Mesodermal cell (in vitro differentiated cells): ENCODE data around the gene MALAT1.
A peak's percentile ranks its signal among the peaks of the same experiment; 100 is the strongest.
"Not testable (repeated sequence)": the region's sequence is repeated elsewhere in the genome, so short reads cannot be mapped to it uniquely, and the experiment has no call there.

Experiments
- H3K27ac ChIP-seq: 2 replicates; pipeline ENCODE4 v1.7.0; 2013; ENCODE audit warnings: mild to moderate bottlenecking, low read depth, low read length, moderate library complexity; ENCODE audit not compliant: severe bottlenecking
- H3K36me3 ChIP-seq: 2 replicates; pipeline ENCODE4 v1.7.1; 2013; ENCODE audit warnings: mild to moderate bottlenecking, low read length, moderate library complexity; ENCODE audit not compliant: control insufficient read depth, insufficient read depth
- H3K4me1 ChIP-seq: one replicate; pipeline ENCODE4 v1.7.1; 2013; ENCODE audit warnings: mild to moderate bottlenecking, low read length; ENCODE audit not compliant: insufficient read depth, control insufficient read depth, poor library complexity, severe bottlenecking
- H3K4me3 ChIP-seq: 2 replicates; pipeline ENCODE4 v1.7.0; 2013; ENCODE audit warnings: low read length, control low read depth, mild to moderate bottlenecking; ENCODE audit not compliant: insufficient read depth, poor library complexity, severe bottlenecking; ENCODE audit errors: extremely low read depth
- H3K9me3 ChIP-seq: 2 replicates; pipeline ENCODE4 v1.7.1; 2013; ENCODE audit warnings: mild to moderate bottlenecking, low read length, moderate library complexity; ENCODE audit not compliant: control insufficient read depth
- WGBS, 2 experiments: methylation state at CpG; one replicate each; pipeline ENCODE4 v1.1.5; 2013; ENCODE audit warnings: missing lambda C conversion rate in 2 of 2; ENCODE audit not compliant: insufficient coverage in 2 of 2; 5-methylcytosine and 5-hydroxymethylcytosine counted together

Gene MALAT1

DNA sequence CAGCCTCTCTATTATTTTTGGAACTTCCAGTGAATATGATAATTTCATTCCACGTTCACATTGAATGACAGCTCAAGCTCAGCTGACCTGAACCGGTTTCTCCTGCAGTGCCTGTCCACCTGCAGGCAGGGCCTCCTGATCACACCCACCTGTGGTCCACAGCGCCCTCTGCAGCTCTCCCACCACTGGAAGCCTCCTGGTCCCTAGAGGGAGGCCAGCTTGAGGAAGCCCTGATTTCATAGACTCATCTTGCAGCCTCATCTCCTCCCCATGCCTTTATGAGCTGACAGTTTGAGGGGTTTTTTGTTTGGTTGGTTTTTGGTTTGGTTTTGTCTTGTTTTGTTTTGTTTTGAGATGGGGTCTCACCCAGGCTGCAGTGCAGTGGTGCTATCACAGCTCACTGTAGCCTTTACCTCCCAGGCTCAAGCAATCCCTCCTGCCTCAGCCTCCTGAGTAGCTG lies 29.9 kb upstream of the MALAT1 start:
- H3K4me1 ChIP-seq, result peaks cover 33% of the 10 kb centered on the region
- no peak overlapping the region for H3K4me3 ChIP-seq
- no peaks in the 10 kb centered on the region for H3K36me3 ChIP-seq
- 13 to 25% methylated on average over 3 of the region's 3 CpGs for WGBS, 2 experiments
- no peaks in the 10 kb centered on the region for H3K9me3 ChIP-seq
- H3K27ac ChIP-seq, result no peak overlapping the region

- H3K9me3 ChIP-seq, result no peaks in the 10 kb centered on the region
- 95 to 99% methylated on average over 6 to 7 of the region's 8 CpGs for WGBS, 2 experiments
Observed at GRCh38 chr11:65470433-65471049, 28.3 kb upstream of the MALAT1 start.

GRCh38 chr11:65471447-65471891 lies 27.4 kb upstream of the MALAT1 start:
- WGBS, 2 experiments, result 74 to 88% methylated on average over 7 to 8 of the region's 8 CpGs
- Histone ChIP-seq H3K27ac (peak overlapping the region; percentile 93), H3K36me3 (no peaks in the 10 kb centered on the region), H3K9me3 (no peaks in the 10 kb centered on the region), H3K4me1 (peaks cover 36% of the 10 kb centered on the region), H3K4me3 (peak overlapping the region; percentile 14)

More at GRCh38 chr11:65470433-65471049, 28.3 kb upstream of the MALAT1 start:
- H3K27ac ChIP-seq, result peak overlapping the region; percentile 13
- H3K4me3 ChIP-seq, result no peak overlapping the region
- no peaks in the 10 kb centered on the region for H3K36me3 ChIP-seq
- H3K4me1 ChIP-seq, result peaks cover 33% of the 10 kb centered on the region

GRCh38 chr11:65472588-65473277 lies 26.1 kb upstream of the MALAT1 start:
- 99 to 100% methylated on average over 2 to 9 of the region's 14 CpGs for WGBS, 2 experiments
- H3K9me3 ChIP-seq, H3K36me3 ChIP-seq, H3K4me3 ChIP-seq: not testable (repeated sequence)
- H3K27ac ChIP-seq, result peak overlapping the region; percentile 93
- H3K4me1 ChIP-seq, result peaks cover 43% of the 10 kb centered on the region

DNA sequence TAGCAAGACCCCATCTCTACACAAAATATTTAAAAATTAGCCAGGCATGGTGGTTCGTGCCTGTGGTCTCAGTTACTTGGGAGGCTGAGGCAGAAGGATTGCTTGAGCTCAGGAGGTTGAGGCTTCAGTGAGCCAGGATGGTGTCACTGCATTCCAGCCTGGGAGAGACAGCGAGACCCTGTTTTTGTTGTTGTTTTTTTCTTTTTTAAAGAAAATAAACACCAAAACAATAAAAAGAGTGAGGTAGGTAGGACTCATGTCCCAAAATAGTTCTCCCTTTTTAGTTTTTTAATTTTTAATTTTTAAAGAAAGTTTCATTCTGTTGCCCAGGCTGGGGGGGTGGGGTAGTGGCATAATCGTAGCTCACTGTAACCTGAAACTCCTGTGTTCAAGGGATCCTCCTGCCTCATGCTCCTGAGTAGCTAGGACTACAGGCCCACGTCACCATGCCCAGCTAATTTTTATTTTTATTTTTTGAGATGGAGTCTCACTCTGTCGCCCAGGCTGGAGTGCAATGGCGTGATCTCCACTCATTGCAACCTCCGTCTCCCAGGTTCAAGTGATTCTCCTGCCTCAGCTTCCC lies 25.5 kb upstream of the MALAT1 start:
- H3K4me3 ChIP-seq, result no peak overlapping the region
- no peaks in the 10 kb centered on the region for H3K36me3 ChIP-seq
- H3K9me3 ChIP-seq, result no peaks in the 10 kb centered on the region
- H3K27ac ChIP-seq, result peak overlapping the region; percentile 93
- H3K4me1 ChIP-seq, result peaks cover 47% of the 10 kb centered on the region
- 80 to 86% methylated on average over 4 of the region's 7 CpGs for WGBS, 2 experiments

DNA sequence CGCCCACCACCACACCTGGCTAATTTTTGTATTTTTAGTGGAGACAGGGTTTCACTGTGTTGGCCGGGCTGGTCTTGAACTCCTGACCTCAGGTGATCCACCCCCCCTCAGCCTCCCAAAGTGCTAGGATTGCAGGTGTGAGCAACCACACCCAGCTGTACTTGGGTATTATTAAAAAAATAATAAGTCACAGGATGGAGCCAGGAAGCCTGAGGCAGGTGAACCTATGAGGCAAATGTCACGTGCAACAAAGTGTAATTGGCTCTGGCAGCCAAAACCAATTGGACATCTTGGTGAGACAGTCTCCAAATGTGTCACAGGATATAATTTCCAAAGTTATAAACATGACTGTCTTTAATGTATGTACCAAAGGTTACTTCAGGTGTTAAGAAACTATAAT lies 24.0 kb upstream of the MALAT1 start:
- no peaks in the 10 kb centered on the region for H3K9me3 ChIP-seq
- WGBS, 2 experiments, result 88 to 93% methylated on average over 1 to 3 of the region's 3 CpGs
- peaks cover 62% of the 10 kb centered on the region for H3K4me1 ChIP-seq
- H3K36me3 ChIP-seq, result no peaks in the 10 kb centered on the region
- no peak overlapping the region for H3K27ac ChIP-seq
- no peak overlapping the region for H3K4me3 ChIP-seq

DNA sequence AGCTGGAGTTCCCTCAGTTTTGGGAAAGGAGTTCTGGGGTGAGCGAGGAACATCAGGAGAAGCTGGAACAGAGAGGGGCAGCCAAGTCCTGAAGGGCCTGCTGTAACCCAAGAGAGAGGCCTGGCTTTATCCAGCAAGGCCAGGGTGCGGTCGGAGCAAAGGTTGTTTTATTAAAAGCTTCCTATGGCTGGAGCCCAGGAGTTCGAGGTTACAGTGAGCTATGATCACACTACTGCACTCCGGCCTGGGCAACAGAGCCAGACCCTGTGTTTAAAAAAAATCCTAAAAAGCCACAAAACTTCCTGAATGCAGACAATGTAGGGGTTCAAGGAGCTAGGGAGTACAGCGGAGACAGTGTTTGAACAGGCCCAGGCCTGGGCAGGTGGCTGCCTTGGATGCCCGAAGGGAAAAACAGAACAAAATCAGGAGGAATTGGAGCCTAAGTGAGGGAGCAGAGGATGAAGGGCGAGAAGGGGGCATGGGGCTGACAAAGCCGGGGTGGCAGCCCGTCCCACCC lies 22.2 kb upstream of the MALAT1 start:
- Histone ChIP-seq H3K4me1 (peaks cover 57% of the 10 kb centered on the region), H3K4me3 (peak overlapping the region; percentile 69), H3K9me3 (no peaks in the 10 kb centered on the region), H3K36me3 (no peaks in the 10 kb centered on the region), H3K27ac (peak overlapping the region; percentile 97)
- WGBS, 2 experiments, result 43 to 66% methylated on average over 7 to 8 of the region's 10 CpGs

DNA sequence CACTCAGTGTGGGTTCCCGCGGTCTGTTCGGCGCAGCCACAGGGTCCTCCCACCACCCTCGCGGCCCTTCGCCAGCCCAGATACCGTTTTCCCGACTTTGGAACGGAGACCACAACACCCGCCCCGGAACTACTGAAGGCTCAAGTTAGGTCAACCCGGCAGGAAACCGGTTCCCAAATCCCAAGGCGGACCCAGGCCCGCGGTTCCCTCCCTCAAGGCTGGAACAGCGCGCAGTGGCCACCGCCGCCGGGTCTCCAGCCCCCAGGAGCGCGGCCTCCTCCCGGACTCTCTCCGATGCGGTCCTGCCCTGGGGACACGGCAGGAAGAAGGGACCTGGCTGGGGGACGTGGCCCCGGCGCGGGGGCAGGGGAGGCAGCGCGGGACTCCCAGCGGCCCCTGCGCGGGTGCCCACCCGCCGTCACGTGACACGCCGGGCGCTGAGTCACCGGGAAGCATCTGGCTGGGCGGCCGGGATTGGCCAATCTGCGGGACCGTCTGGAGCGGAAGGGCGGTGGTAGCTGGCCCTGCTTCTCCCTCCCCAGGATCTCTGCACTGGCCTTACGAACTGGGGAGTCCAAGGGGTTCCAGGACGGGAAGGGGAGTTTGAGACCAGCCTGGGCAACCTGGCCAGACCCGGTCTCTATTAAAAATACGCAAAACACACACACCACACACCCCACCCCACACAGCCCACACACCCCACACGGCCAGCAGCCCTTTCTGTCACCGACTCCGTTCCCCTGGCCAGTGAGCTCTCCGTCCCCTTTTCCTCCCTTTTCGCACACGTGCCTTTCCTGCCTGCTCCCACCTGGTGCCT lies 21.5 kb upstream of the MALAT1 start:
- WGBS, 2 experiments, result 5 to 9% methylated on average over 30 to 45 of the region's 60 CpGs
- H3K4me1 ChIP-seq, result peaks cover 56% of the 10 kb centered on the region
- H3K27ac ChIP-seq, result peak overlapping the region; percentile 97

DNA sequence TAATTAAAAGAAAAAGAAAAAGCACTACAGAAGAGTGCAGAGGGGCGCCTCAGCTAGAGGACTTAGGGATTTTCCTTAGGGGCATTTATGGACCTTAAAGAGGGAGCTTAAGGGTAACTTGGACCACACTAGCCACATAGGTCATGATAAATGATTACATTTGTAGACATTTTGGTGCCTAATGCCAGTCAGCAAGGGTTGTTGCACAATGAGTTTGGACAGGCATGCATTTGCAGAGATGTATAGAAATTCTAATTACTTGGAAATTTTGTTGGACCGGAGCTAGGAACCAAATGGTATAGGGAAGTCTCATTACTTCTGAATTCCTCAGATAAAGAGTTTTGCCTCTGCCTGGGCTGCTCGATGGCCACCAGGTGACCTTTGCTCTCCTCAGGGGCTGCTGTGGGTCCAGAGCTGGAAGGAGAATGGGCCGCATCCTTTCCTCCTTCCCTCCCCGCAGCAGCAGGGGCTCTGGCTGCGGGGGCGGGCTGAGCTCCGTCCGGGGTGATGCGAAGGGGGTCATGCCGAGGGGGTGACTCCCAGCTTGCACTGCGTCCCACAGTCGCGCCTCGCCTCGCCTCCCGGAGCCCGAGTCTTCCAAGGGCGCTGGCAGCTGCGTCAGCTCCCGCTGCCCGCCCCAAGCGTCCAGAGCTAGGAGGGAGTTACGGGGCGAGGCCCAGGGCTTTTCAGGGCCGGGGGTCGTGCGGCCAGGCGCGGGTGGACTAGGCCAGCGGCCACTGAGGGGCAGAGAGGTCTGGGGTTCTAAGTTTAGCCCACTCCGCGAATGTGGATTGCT lies 20.3 kb upstream of the MALAT1 start:
- WGBS, 2 experiments, result 76 to 83% methylated on average over 21 to 29 of the region's 33 CpGs
- no peaks in the 10 kb centered on the region for H3K9me3 ChIP-seq
- H3K27ac ChIP-seq, result peak overlapping the region; percentile 72
- no peak overlapping the region for H3K4me3 ChIP-seq
- peaks cover 52% of the 10 kb centered on the region for H3K4me1 ChIP-seq
- H3K36me3 ChIP-seq, result no peaks in the 10 kb centered on the region

More for the DNA sequence above, 21.5 kb upstream of the MALAT1 start:
- no peaks in the 10 kb centered on the region for H3K36me3 ChIP-seq
- peak overlapping the region; percentile 69 for H3K4me3 ChIP-seq
- no peaks in the 10 kb centered on the region for H3K9me3 ChIP-seq
